ENCODE data around the gene RAB7B. TPM values are rescaled to one million over a fixed set of nuclear protein-coding genes. Genes with fewer than 3 reads are reported as not detected.

The RAB7B gene
- total RNA-seq, 4 donors from 2014 or later, result 0.26 to 22.5 (median 8.0) TPM

GRCh38 chr1:206049293-206049692, 46.1 kb upstream of the RAB7B start:
- intact Hi-C loops (cut with DNase I; ENCODE audit: low total_unique reads), result no loop called here
- Histone ChIP-seq H3K4me3 (no peak overlapping the region), H3K27me3 (no peaks in the 10 kb centered on the region), H3K27ac (no peak overlapping the region), H3K4me1 (no peaks in the 10 kb centered on the region), H3K36me3 (no peaks in the 10 kb centered on the region), H3K9me3 (no peaks in the 10 kb centered on the region)
- no peak for DNase-seq
- no peak for TF ChIP-seq CTCF (IDR thresholded peaks at IDR 0.05)
- no peak for TF ChIP-seq POLR2A (IDR thresholded peaks at IDR 0.05)

- DNase-seq, result no peak
- H3K9me3 ChIP-seq, result no peaks in the 10 kb centered on the region
- TF ChIP-seq CTCF (IDR thresholded peaks at IDR 0.05) (no peak), POLR2A (IDR thresholded peaks at IDR 0.05) (no peak)
- H3K4me1 ChIP-seq, result no peaks in the 10 kb centered on the region
- no peaks in the 10 kb centered on the region for H3K36me3 ChIP-seq
- H3K4me3 ChIP-seq, result no peak overlapping the region
- no peaks in the 10 kb centered on the region for H3K27me3 ChIP-seq
- intact Hi-C loops (cut with DNase I; ENCODE audit: low total_unique reads), result no loop called here
- no peak overlapping the region for H3K27ac ChIP-seq
These were observed 45.4 kb upstream of the RAB7B start for GRCh38 chr1:206048582-206048981.

GRCh38 chr1:206047271-206047670, 44.1 kb upstream of the RAB7B start:
- Histone ChIP-seq H3K27ac (no peak overlapping the region), H3K27me3 (no peaks in the 10 kb centered on the region), H3K36me3 (no peaks in the 10 kb centered on the region), H3K9me3 (no peaks in the 10 kb centered on the region), H3K4me1 (no peaks in the 10 kb centered on the region), H3K4me3 (no peak overlapping the region)
- intact Hi-C loops (cut with DNase I; ENCODE audit: low total_unique reads), result no loop called here
- DNase-seq, result no peak
- TF ChIP-seq CTCF (IDR thresholded peaks at IDR 0.05), result no peak
- no peak for TF ChIP-seq POLR2A (IDR thresholded peaks at IDR 0.05)

- H3K27me3 ChIP-seq, result no peaks in the 10 kb centered on the region
- H3K4me1 ChIP-seq, result no peaks in the 10 kb centered on the region
- DNase-seq, result no peak
- TF ChIP-seq POLR2A (IDR thresholded peaks at IDR 0.05) (no peak), CTCF (IDR thresholded peaks at IDR 0.05) (no peak)
- intact Hi-C loops (cut with DNase I; ENCODE audit: low total_unique reads), result no loop called here
- H3K4me3 ChIP-seq, result no peak overlapping the region
- H3K9me3 ChIP-seq, result no peaks in the 10 kb centered on the region
- H3K27ac ChIP-seq, result no peak overlapping the region
- no peaks in the 10 kb centered on the region for H3K36me3 ChIP-seq
These were observed 38.4 kb upstream of the RAB7B start for GRCh38 chr1:206041640-206042039.

- intact Hi-C loops (cut with DNase I; ENCODE audit: low total_unique reads), result no loop called here
- H3K4me1 ChIP-seq, result no peaks in the 10 kb centered on the region
- no peaks in the 10 kb centered on the region for H3K36me3 ChIP-seq
- no peaks in the 10 kb centered on the region for H3K27me3 ChIP-seq
- TF ChIP-seq CTCF (IDR thresholded peaks at IDR 0.05) (no peak), POLR2A (IDR thresholded peaks at IDR 0.05) (no peak)
- H3K27ac ChIP-seq, result no peak overlapping the region
- H3K9me3 ChIP-seq, result no peaks in the 10 kb centered on the region
- DNase-seq, result no peak
- no peak overlapping the region for H3K4me3 ChIP-seq
These were observed 37.1 kb upstream of the RAB7B start for GRCh38 chr1:206040328-206040727.

All from uterus (tissue), 4 donors.